GM18951 (cell line): ENCODE data around the gene KCNK17.
"Not testable (repeated sequence)": the region's sequence is repeated elsewhere in the genome, so short reads cannot be mapped to it uniquely, and the experiment has no call there.

Source experiments
- POLR2A ChIP-seq: IDR thresholded peaks from 4 replicates; pipeline ENCODE4 v1.6.1; 2011; ENCODE audit warnings: mild to moderate bottlenecking; ENCODE audit not compliant: insufficient read length, insufficient read depth; ENCODE audit errors: extremely low read depth
- in situ Hi-C: fragments of 300-500 bp; cut with MboI; formaldehyde crosslinking; loops from one replicate; pipeline ENCODE4 v1.12.0; 2022; ENCODE audit warnings: low sequenced_read_pairs, mixed read lengths, inconsistent platforms; ENCODE audit not compliant: unreplicated experiment

The KCNK17 gene

DNA sequence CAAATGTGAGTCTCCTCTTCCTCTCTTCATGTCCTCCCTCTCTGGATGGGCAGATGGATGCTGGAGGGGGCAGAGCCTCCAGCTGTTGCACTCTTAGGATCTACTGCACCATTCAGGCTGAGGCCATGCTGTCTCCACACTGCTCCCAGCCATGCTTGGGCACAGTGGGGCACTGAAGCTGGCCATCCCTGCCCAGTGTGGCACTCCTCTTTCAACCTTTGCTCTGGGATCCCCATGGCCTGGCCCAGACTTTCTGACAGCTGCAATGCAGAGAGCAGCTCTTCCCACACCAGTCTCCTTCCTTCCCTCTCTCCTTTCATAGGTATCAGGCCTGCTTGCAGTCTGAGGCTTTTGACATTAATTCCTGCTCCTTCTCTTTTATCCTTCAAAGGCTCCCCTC lies 9.3 kb downstream of the KCNK17 start:
- TF ChIP-seq POLR2A: no peak
- in situ Hi-C loops: loop anchor here (5.0 to 10.0 kb wide), 2 partner anchors 138 to 310 kb away; no protein-coding TSS in a partner anchor

DNA sequence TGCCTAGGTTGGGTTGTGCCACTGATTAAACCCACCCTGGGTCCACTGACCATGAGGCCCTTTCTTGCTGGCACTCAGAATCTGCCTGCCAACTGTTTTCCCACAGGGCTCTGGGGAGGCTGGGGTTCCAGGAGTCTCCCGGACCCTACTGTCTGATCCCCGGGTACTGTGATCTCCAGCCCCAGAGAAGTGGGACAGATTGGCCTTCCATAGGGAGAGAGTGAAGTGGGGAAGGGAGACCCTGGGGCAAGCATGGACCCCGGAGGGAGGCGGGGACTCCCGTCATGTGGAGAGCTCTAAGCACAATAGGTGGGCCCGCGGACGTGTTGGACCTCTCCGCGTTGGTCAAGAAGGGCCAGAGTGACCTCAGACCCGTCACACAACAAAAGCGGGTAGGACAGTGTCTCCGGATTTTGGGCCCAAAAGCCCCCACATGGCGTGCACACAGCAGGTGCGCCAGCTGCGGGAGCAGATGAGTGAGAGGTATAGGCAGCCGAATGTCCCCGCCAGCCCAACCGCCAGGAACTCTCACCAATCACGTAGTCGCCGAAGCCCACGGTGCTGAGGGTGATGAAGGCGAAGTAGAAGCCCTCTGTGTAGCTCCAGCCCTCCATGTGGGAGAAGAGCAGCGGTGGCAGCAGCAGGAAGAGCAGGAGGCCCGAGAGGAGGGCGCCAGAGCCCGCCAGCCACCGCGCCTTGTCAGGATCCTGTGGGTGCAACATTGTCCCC lies 10.6 kb downstream of the KCNK17 start:
- in situ Hi-C loops: loop anchor here (10.0 kb wide), 1 partner anchor 309 kb away; no protein-coding TSS in a partner anchor
- no peak for TF ChIP-seq POLR2A

DNA sequence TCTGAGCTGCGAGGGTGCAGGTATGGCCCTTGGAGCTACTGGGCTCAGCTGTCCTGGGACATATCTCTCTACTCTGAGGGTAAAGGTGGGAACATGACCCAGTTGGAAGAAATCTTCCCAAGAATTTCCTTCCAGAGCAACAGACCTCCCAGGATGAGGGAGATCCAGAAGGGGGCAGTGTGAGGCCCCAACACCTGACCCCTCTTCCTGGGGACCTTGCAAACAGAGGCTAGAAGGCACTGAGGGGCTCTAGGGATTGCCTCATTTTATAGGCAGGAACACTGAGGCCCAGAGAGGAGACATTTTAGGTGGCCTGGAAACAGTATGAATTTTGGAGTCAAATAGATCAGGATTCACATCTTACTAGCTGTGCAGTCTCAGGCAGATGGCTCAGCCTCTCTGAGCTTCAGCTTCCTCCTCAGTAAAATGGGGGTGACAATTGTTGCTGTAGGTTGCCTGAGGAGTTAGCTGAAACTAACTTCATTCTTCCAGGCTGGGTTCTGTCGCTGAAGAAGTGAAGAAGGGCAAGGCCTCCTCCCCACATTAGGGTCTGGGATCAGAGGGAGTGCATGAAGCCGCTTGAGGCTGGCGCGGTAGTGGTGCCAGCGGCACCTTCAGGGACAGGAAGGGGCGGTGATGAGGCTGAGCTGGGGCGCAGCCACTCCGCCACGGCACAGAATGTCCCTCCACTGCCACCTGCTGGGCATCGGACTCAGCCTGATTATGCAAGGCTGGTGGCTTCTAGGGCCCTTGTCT lies 11.4 kb downstream of the KCNK17 start:
- in situ Hi-C loops: loop anchor here (10.0 kb wide), 1 partner anchor 308 kb away; no protein-coding TSS in a partner anchor
- no peak for TF ChIP-seq POLR2A

DNA sequence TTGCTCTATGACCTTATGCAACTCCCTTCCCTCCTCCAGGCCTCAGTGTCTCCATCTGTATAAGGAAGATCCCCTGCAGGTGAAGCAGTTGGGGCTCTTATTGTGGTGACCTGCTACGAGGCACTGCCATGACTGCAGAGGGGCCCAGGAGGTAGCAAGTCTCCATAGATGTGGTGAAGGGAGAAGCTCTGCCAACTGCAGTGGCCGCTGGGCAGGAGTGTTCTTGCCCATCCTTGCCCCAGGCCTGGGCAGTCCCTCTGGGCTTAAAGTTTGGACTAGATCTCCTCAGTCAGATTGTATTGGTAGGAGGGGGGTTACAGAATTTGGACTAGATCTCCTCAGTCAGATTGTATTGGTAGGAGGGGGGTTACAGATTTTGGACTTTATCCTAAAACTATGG lies 12.2 kb downstream of the KCNK17 start:
- in situ Hi-C loops: loop anchor here (10.0 kb wide), 1 partner anchor 307 kb away; no protein-coding TSS in a partner anchor
- TF ChIP-seq POLR2A: no peak

DNA sequence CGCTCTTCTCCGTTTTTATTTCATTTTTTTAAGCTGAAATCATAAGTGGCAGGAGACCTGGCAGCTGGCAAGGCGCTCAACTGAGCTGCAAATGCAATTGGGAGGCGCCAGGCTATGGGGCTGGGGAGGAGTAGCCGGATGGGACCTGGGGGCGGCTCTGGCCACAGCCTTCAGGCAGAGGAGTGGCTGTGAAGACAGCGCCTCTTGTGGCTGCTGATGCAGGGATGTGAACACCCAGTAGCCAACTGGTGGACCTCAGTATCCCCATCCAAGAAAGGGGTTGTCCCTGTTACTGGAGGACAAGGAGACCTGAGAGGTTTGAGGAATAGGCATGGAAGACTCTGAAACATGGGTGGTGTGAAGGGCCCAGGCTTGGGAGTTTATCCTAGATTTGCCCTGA lies 12.6 kb downstream of the KCNK17 start:
- in situ Hi-C loops: loop anchor here (10.0 kb wide), 1 partner anchor 307 kb away; no protein-coding TSS in a partner anchor
- TF ChIP-seq POLR2A: no peak

DNA sequence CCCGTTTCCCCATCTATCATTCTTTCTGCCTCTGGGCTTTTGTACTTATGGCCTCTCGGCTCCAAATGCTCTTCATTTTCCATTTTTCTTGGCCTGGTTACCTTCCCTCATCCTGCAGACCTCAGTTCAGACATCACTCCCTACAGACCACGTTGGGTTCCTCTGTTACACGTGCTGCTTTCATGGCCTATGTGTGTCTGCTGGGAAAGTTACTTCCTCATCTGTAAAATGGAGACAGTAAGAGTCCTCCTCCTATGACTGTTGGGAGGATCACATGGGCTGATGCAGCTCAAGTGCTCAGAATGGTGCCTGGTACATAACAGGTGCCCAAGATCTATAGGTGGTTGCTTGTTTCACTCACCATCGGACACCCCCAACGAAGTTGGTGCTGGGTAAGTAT lies 13.5 kb downstream of the KCNK17 start:
- no peak for TF ChIP-seq POLR2A
- in situ Hi-C loops: loop anchor here (10.0 kb wide), 1 partner anchor 306 kb away; no protein-coding TSS in a partner anchor

DNA sequence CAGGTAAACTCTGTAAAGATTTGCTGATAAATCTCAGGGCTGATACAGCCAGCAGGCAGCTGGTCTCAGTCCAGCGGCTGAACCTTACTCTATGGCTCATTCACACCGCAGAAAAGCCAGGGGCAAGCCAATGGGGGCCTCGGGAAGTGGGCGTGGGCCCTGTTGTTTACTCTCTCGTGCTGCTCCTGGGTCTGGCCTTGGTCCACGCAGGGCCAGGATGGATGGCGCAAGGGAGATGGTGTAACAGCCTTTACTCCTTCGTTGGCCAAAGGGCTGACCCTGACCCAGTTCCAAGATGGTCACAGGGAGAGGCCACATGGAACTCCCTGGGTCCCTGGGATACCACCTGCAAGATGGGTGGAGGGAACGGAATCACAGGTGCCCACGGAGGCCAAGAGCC lies 16.2 kb downstream of the KCNK17 start:
- no peak for TF ChIP-seq POLR2A
- in situ Hi-C loops: no loop called here

DNA sequence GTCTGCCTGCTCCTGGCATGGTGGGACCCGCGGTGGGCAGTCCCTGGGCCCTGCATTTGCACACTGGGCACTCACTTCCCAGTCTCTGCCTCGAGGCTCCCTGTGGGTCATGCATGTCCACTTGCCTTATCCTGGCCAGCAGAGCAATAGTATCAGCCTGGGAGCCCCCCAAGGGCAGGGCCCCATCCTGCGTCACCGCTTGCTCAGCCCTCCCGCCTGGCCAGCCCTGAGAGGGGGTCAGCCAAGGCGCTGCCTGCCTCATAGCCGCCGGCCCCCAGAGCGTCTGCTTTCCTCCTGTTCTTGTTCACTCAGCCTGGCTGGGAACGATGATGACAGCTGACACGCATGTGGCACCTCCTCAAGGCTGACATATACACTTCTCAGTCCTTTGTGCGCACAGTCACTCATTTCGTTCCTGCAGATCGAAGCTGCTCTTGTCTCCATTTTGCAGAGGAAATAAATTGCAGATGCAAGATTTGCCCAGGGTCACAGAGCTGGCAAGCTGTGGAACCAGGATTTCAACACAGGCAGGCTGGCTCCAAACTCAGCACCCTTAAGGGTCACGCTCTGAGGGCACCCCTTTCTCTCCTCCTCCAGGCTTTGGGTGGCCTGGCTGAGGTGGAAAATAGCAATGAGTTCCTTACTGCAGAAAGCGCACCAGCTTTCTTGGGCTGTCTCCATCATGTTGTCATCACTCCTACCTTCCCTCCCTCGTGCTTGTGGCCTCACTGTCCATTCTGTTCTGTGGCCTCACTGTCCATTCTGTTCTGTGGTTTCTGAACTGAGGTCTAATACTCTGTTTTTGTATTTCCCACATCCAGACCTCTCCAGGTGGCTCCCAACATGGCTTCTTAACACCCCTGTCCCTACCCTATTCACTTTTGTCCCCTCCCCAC lies 17.2 kb downstream of the KCNK17 start:
- in situ Hi-C loops: no loop called here
- TF ChIP-seq POLR2A: no peak

DNA sequence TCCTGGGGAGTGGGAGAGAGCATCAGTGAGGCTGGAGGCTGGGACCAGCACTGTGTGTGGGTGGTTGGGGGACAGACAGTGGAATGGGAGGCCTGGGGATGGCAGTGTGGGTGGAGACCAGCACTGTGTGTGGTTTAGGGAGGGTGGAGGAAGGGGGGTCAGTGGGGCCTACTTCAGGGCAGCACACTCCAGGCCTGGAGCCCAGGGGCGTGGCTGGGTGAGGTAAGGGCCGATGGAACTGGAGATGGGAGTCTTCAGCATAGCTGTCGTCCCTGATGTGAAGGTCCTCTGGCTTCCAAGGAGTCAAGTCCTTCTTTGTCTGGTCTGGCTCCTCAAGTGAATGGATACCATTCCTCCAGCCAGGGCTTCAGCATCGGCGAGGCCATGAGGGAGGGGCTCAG lies 18.6 kb downstream of the KCNK17 start:
- in situ Hi-C loops: no loop called here
- TF ChIP-seq POLR2A: no peak

DNA sequence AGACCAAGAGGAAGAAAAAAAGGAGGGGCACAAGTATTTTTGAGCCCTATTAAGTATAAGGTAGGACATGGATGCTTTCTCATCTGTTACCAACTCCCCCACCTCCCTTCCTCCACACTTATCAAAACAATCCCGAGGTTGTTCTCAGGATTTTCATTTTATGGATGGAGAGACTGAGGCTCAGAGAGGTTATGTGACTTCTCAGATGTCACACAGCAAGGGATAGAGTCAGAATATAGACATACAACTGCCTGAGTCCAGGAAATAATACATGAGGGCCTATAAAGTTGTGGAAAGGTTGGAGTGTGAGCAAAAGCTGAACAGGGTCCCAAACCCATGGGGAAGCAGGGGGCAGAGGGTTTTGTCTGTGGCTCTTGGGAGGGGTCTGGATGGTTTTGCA lies 19.3 kb downstream of the KCNK17 start:
- no peak for TF ChIP-seq POLR2A
- in situ Hi-C loops: no loop called here

DNA sequence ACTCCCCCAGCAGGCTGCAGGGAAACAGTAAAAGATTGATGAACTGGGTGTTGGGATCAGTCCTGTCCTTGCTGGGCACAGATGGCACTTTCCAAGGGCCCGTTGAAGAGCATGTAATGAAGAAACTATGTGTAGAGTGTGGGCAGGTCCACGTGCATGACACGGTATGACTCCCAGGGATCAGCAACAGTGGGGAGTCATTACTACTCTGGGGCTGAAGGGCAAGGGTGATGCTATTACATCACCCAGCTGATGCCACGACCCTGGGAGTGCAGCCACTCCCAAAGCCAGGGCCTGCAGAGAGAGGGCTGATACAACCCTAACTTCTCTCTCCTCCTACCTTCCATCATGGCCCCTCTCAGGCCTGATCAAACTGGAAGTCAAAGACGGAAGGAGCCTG lies 20.1 kb downstream of the KCNK17 start:
- in situ Hi-C loops: no loop called here
- TF ChIP-seq POLR2A: no peak

DNA sequence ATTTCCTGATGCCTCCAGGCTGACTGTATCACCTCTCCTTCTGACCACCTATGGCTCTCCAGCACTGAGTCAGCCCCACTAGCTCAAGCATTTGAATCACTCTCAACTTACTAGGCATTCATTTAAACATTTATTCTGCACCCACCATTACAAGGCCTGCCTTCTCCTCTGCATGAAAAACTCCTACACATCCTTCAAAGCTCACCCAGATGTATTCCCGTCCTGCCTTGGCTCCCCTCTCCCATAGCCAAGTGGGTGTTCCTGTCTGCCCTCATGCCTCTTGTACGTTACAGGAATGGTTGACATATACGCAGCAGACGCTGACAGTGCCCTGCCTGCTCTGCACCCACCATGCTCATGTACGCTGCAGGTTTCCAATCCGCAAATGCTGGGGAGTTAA lies 21.6 kb downstream of the KCNK17 start:
- no peak for TF ChIP-seq POLR2A
- in situ Hi-C loops: no loop called here

DNA sequence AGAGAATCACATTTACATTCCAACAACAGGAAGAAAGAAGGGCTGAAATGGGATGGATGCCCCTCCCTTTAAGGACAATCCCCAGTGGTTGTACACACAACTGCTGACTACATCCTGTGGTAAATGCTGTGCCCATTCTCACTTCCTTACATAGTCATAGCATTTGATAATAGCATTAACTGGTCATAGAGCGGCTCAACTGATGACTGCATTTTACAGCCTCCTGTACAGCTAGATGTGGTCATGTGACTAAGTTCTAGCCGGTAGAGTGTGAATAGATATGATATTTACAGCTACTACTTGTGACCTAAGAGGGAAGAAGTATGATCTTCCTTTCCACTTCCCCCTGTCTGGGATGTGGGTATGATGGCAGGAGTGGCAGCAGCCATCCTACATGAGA lies 24.7 kb downstream of the KCNK17 start:
- TF ChIP-seq POLR2A: no peak
- in situ Hi-C loops: no loop called here

DNA sequence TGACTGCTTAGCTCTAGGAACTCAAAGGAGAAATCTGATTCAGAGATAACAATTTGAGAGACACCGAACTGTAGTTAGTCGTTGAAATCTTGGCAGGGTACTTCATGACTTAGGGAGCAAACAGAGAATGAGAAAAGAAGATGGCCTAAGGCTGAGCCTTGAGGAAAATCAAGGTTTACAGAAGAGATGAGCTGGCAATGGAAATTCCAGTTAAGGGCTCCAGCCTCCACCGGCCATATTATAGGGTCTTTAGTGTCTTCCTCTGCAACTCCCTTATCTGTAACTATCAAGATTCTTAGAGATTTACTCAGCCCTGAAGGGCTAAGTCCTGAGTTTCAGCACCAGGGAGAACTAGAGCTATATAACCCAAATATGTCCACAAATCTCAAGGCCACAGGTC lies 26.6 kb downstream of the KCNK17 start:
- in situ Hi-C loops: no loop called here
- no peak for TF ChIP-seq POLR2A

DNA sequence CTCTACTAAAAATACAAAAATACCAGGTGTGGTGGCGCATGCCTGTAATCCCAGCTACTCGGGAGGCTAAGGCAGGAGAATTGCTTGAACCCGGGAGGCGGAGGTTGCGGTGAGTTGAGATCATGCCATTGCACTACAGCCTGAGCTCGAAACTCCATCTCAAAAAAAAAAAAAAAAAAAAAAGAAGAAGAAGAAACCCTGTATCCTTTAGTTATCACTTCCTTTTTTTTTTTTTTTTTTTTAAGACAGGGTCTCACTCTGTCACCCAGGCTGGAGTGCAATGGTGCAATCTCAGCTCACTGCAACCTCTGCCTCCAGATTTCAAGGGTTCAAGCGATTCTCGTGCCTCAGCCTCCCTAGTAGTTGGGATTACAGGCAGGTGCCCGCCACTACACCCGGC lies 27.6 kb downstream of the KCNK17 start:
- in situ Hi-C loops: not testable (repeated sequence)
